ENCODE data around the gene LSG1.
A peak's percentile ranks its signal among the peaks of the same experiment; 100 is the strongest.
"Not testable (repeated sequence)": the region's sequence is repeated elsewhere in the genome, so short reads cannot be mapped to it uniquely, and the experiment has no call there.

LSG1 gene

DNA sequence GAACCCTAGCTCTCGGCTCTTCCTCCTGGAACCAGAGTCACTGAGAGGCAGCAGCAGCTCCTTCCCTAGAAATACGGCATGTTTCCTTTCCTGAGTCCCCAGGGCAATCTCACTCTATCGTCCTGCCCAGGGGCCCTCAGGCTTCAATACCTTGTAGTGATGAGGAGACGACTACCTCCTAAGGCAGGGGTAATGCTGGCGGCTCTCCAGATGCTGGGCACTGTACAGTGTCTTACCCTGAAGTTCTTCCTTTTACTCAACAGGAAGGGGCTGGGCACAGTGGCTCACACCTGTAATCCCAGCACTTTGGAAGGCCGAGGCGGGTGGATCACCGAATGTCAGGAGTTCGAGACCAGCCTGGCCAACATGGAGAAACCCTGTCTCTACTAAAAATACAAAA, 52.2 kb downstream of the LSG1 start:
- Mint-ChIP-seq H3K27ac (no peak overlapping the region), H3K27me3 (no peaks in the 10 kb centered on the region), H3K36me3 (no peaks in the 10 kb centered on the region), H3K4me3 (no peak overlapping the region), H3K4me1 (no peaks in the 10 kb centered on the region), H3K9me3 (no peaks in the 10 kb centered on the region)

DNA sequence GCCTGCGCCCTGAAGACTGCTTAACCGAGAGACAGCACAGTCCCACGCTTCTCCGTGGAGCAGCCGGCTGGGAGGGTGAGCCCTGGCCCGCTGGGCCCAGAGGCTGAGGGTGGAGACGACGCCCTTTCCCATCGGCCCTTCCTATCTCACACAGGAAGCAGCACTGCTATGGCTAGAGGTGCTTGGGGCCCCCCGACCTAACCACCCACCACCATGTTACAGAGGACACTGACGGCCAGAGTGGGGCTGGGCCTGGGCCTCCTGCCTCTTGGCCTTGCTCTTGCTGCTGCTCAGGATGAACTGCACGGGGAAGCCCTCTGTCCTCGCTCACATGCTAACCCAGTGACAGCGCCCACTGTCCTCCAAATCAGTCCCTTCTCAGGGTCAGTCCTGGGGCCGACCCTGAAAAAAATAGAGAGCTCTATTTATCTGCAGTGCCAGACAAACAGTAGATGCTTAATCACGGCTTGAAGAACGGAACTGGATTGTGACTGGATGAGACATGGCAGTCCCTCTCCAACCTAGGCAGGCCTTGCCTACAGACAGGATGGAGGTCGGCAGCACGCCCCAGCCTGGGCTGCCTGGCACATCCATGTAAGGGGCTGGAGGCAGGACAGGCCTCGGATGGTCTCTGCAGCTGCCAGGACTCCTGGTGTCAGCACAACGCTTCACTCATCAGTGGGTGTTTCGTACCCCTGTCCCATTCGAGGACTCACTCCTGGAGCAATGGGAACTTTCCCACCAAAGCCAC, 53.0 kb downstream of the LSG1 start:
- Mint-ChIP-seq H3K4me1 (no peaks in the 10 kb centered on the region), H3K9me3 (no peaks in the 10 kb centered on the region), H3K4me3 (no peak overlapping the region), H3K36me3 (no peaks in the 10 kb centered on the region), H3K27me3 (no peaks in the 10 kb centered on the region), H3K27ac (no peak overlapping the region)

GRCh38 chr3:194617827-194618226, 54.2 kb downstream of the LSG1 start:
- Mint-ChIP-seq H3K27me3 (no peaks in the 10 kb centered on the region), H3K36me3 (no peaks in the 10 kb centered on the region), H3K4me3 (no peak overlapping the region), H3K27ac (no peak overlapping the region), H3K9me3 (no peaks in the 10 kb centered on the region), H3K4me1 (no peaks in the 10 kb centered on the region)

GRCh38 chr3:194617143-194617671, 54.8 kb downstream of the LSG1 start:
- Mint-ChIP-seq H3K4me3 (no peak overlapping the region), H3K27ac (no peak overlapping the region), H3K36me3 (no peaks in the 10 kb centered on the region), H3K27me3 (no peaks in the 10 kb centered on the region), H3K4me1 (no peaks in the 10 kb centered on the region), H3K9me3 (no peaks in the 10 kb centered on the region)

GRCh38 chr3:194615226-194615625, 56.8 kb downstream of the LSG1 start:
- no peaks in the 10 kb centered on the region for H3K36me3 Mint-ChIP-seq
- no peak overlapping the region for H3K4me3 Mint-ChIP-seq
- H3K9me3 Mint-ChIP-seq: no peaks in the 10 kb centered on the region
- H3K27ac Mint-ChIP-seq: no peak overlapping the region
- no peaks in the 10 kb centered on the region for H3K27me3 Mint-ChIP-seq
- no peaks in the 10 kb centered on the region for H3K4me1 Mint-ChIP-seq

GRCh38 chr3:194612221-194612620, 59.8 kb downstream of the LSG1 start:
- H3K27ac Mint-ChIP-seq: no peak overlapping the region
- H3K9me3 Mint-ChIP-seq: no peaks in the 10 kb centered on the region
- H3K4me3 Mint-ChIP-seq: no peak overlapping the region
- H3K4me1 Mint-ChIP-seq: no peaks in the 10 kb centered on the region
- H3K27me3 Mint-ChIP-seq: no peaks in the 10 kb centered on the region
- H3K36me3 Mint-ChIP-seq: no peaks in the 10 kb centered on the region

- Mint-ChIP-seq H3K36me3 (no peaks in the 10 kb centered on the region), H3K27me3 (no peaks in the 10 kb centered on the region), H3K27ac (no peak overlapping the region), H3K4me3 (no peak overlapping the region), H3K9me3 (no peaks in the 10 kb centered on the region), H3K4me1 (no peaks in the 10 kb centered on the region)
These were observed 61.3 kb downstream of the LSG1 start for GRCh38 chr3:194610689-194611088.

GRCh38 chr3:194609601-194610000, 62.4 kb downstream of the LSG1 start:
- no peaks in the 10 kb centered on the region for H3K27me3 Mint-ChIP-seq
- no peaks in the 10 kb centered on the region for H3K36me3 Mint-ChIP-seq
- H3K9me3 Mint-ChIP-seq: no peaks in the 10 kb centered on the region
- H3K4me1 Mint-ChIP-seq: no peaks in the 10 kb centered on the region
- peak overlapping the region; percentile 11 for H3K27ac Mint-ChIP-seq
- no peak overlapping the region for H3K4me3 Mint-ChIP-seq

- H3K4me1 Mint-ChIP-seq: no peaks in the 10 kb centered on the region
- no peaks in the 10 kb centered on the region for H3K27me3 Mint-ChIP-seq
- H3K27ac Mint-ChIP-seq: no peak overlapping the region
- no peaks in the 10 kb centered on the region for H3K9me3 Mint-ChIP-seq
- H3K36me3 Mint-ChIP-seq: no peaks in the 10 kb centered on the region
- no peak overlapping the region for H3K4me3 Mint-ChIP-seq
These were observed 63.0 kb downstream of the LSG1 start for GRCh38 chr3:194608981-194609380.

- H3K27ac Mint-ChIP-seq: no peak overlapping the region
- H3K9me3 Mint-ChIP-seq: no peaks in the 10 kb centered on the region
- H3K4me1 Mint-ChIP-seq: no peaks in the 10 kb centered on the region
- H3K27me3 Mint-ChIP-seq: no peaks in the 10 kb centered on the region
- no peaks in the 10 kb centered on the region for H3K36me3 Mint-ChIP-seq
- H3K4me3 Mint-ChIP-seq: no peak overlapping the region
These were observed 64.2 kb downstream of the LSG1 start for GRCh38 chr3:194607592-194608389.

DNA sequence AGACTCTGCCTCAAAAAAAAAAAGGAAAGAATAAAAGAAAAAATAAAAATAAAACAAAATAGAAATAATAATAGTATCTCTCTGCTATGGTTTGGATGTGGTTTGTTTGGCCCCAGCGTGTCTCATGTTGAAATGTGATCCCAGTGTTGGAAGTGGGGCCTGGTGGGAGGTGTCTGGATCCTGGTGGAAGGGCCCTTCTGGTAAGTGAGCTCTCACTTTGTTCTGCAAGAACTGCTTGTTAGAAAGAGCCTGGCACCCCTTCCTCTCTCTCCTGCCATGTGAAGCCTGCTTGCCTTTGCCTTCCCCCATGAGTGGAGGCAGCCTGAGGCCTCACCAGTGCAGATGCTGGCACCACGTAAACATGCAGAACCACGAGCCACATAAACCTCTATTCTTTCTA, 65.0 kb downstream of the LSG1 start:
- H3K4me1 Mint-ChIP-seq: no peaks in the 10 kb centered on the region
- no peaks in the 10 kb centered on the region for H3K9me3 Mint-ChIP-seq
- H3K36me3 Mint-ChIP-seq: no peaks in the 10 kb centered on the region
- no peak overlapping the region for H3K4me3 Mint-ChIP-seq
- H3K27me3 Mint-ChIP-seq: no peaks in the 10 kb centered on the region
- H3K27ac Mint-ChIP-seq: no peak overlapping the region

DNA sequence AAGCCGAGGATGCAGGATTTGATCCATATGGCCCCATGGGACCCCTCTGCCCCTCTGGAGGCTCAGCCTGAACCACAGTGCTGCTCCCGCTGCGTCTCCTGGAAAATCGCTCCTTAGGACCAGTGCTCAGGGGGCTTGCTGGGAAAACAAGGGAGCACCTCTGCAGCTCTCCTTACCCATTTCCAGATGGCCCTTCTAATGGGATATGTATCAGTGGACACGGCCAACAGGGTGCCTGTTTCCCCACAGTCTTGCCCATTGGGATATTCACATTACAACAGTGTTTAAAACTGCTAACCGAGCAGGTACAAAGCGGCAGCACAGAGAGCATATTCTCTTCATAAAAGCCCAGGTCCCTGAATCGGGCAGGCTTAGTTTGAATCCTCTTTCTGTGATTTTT, 65.8 kb downstream of the LSG1 start:
- Mint-ChIP-seq H3K27me3 (no peaks in the 10 kb centered on the region), H3K4me3 (no peak overlapping the region), H3K27ac (no peak overlapping the region), H3K4me1 (no peaks in the 10 kb centered on the region), H3K36me3 (peaks cover 1% of the 10 kb centered on the region), H3K9me3 (no peaks in the 10 kb centered on the region)

DNA sequence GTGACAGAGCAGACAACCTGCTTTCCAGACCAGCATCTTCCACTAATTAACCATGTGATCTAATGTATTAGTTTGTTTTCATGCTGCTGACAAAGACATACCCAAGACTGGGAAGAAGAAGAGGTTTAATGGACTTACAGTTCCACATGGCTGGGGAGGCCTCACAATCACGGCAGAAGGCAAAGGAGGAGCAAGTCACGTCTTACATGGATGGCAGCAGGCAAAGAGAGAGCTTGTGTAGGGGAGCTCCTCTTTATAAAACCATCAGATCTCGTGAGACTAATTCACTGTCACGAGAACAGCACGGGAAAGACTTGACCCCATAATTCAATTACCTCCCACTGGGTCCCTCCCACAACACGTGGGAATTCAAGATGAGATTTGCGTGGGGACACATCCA, 66.7 kb downstream of the LSG1 start:
- not testable (repeated sequence) for H3K4me1 Mint-ChIP-seq, H3K36me3 Mint-ChIP-seq, H3K4me3 Mint-ChIP-seq, H3K27me3 Mint-ChIP-seq, H3K27ac Mint-ChIP-seq, H3K9me3 Mint-ChIP-seq

DNA sequence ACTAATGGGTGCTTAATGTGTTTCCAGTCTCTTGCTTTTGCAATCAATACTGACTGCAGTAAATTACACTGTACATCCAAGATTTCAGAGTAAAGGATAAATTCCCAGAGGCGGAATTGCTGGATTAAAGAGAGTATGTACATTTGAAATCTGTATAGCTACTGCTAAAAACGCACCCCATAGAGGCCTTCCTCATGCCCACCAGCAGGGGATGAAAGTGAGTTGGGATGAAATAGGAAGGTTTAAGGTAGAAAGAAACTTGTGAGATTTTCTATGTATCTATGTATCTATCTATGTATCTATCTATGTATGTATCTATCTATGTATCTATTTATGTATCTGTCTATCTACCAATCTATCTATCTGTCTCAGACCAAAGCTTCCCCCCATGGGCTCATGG, 67.2 kb downstream of the LSG1 start:
- H3K9me3 Mint-ChIP-seq: no peaks in the 10 kb centered on the region
- no peaks in the 10 kb centered on the region for H3K27me3 Mint-ChIP-seq
- peaks cover 1% of the 10 kb centered on the region for H3K36me3 Mint-ChIP-seq
- no peak overlapping the region for H3K27ac Mint-ChIP-seq
- H3K4me1 Mint-ChIP-seq: no peaks in the 10 kb centered on the region
- H3K4me3 Mint-ChIP-seq: no peak overlapping the region

DNA sequence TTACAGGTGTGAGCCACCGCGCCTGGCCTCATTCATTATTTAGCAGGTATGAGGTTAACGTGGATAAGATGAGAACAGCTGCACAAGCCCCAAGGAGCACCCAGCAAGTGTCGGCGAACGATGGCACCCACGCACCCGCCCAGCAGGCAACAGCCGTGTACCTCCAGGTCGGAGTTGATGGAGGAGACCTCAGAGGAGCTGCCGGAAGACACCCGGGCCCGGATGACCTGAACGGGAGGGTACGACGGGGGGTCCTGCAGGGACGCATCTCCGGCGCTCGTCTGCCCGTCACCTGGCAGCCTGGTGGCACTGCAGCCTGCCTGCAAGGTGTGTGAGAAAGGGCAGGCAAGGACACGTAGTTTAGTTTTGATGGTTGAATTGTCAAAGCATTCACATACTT, 67.9 kb downstream of the LSG1 start:
- Mint-ChIP-seq H3K27me3 (no peaks in the 10 kb centered on the region), H3K4me1 (no peaks in the 10 kb centered on the region), H3K4me3 (no peak overlapping the region), H3K36me3 (peaks cover 1% of the 10 kb centered on the region), H3K27ac (no peak overlapping the region), H3K9me3 (no peaks in the 10 kb centered on the region)

GRCh38 chr3:194602669-194603171, 69.3 kb downstream of the LSG1 start:
- Mint-ChIP-seq H3K27me3 (no peaks in the 10 kb centered on the region), H3K4me3 (no peak overlapping the region), H3K9me3 (no peaks in the 10 kb centered on the region), H3K36me3 (peaks cover 1% of the 10 kb centered on the region), H3K27ac (no peak overlapping the region), H3K4me1 (no peaks in the 10 kb centered on the region)
